Kidney epithelial cell (primary cell): ENCODE results near the gene KRT86. TPM values are rescaled to one million over a fixed set of nuclear protein-coding genes. Genes with fewer than 3 reads are reported as not detected.

Source experiments
- DNase-seq: peaks from one replicate; pipeline ENCODE4 v3.0.0-alpha.2; 2010; ENCODE audit warnings: low read depth
- H3K27me3 ChIP-seq: 2 replicates; pipeline ENCODE4 v1.6.0; 2011; ENCODE audit warnings: low read length; ENCODE audit not compliant: control insufficient read depth, insufficient read depth
- H3K36me3 ChIP-seq: 2 replicates; pipeline ENCODE4 v1.5.1; 2011; ENCODE audit warnings: low read length; ENCODE audit not compliant: control insufficient read depth, insufficient read depth
- H3K4me3 ChIP-seq: 2 replicates; pipeline ENCODE4 v1.5.1; 2011; ENCODE audit warnings: low read depth, mild to moderate bottlenecking, control low read depth, low read length
- total RNA-seq: library from RNA; depleted of rRNA; stranded (reverse); fragments of >200 nt; gene quantifications from 2 replicates; pipeline ENCODE4 v1.2.3, GENCODE V29; 2015
- TF ChIP-seq, protein P1 (sequence below): IDR thresholded peaks from 2 replicates; pipeline ENCODE4 v1.5.1; 2011; ENCODE audit warnings: mild to moderate bottlenecking, moderate library complexity, low read length, control low read depth, inconsistent platforms; ENCODE audit not compliant: insufficient read depth, poor library complexity, severe bottlenecking

Gene KRT86
- 6.9 and 9.2 TPM in 2 replicates for total RNA-seq

DNA sequence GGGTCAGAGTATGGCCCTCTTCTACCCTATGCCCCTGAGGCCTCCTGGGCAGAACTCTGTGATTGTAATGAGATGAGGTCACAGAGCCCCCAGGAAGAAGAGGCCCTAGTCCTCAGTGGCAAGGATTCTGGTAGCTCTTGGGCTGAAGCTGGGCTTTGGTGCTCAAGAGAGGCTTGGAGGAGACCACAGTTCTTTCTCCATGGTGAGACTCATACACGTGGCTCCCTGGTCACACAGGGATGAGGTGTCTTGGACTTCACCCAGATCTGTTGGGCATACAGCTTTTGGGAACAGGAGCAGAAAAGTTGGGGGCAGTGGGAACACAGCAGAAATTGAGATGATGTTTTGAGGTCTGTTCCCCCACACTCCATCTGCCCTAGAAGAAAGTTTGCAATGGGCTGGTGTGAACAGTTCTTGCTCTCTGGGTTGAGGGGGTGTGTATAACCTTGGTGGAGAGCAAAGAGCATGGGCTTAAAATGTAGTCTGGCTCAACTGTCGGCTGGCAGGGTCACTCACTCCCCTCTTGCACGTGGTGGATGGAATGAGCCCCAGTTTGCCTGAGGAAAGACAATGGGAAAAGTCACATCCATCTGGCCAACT, at the start of gene KRT86:
Gene KRT86 (plus strand): TSS at position 125 of the 600 bp plus-strand sequence. CDS start 27,272 bp downstream, outside the sequence.
- peaks cover 2% of the 10 kb centered on the region for H3K27me3 ChIP-seq
- H3K36me3 ChIP-seq, result no peaks in the 10 kb centered on the region
- TF ChIP-seq, protein P1, sequence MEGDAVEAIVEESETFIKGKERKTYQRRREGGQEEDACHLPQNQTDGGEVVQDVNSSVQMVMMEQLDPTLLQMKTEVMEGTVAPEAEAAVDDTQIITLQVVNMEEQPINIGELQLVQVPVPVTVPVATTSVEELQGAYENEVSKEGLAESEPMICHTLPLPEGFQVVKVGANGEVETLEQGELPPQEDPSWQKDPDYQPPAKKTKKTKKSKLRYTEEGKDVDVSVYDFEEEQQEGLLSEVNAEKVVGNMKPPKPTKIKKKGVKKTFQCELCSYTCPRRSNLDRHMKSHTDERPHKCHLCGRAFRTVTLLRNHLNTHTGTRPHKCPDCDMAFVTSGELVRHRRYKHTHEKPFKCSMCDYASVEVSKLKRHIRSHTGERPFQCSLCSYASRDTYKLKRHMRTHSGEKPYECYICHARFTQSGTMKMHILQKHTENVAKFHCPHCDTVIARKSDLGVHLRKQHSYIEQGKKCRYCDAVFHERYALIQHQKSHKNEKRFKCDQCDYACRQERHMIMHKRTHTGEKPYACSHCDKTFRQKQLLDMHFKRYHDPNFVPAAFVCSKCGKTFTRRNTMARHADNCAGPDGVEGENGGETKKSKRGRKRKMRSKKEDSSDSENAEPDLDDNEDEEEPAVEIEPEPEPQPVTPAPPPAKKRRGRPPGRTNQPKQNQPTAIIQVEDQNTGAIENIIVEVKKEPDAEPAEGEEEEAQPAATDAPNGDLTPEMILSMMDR, result no peak
- no peak within 1 kb of the TSS for H3K4me3 ChIP-seq
- DNase-seq, result no peak

- DNase-seq, result no peak
- Histone ChIP-seq H3K4me3 (no peak overlapping the region), H3K27me3 (no peaks in the 10 kb centered on the region), H3K36me3 (no peaks in the 10 kb centered on the region)
- TF ChIP-seq, protein P1, result no peak
Observed at GRCh38 chr12:52225752-52226151, 48.7 kb upstream of the KRT86 start.

DNA sequence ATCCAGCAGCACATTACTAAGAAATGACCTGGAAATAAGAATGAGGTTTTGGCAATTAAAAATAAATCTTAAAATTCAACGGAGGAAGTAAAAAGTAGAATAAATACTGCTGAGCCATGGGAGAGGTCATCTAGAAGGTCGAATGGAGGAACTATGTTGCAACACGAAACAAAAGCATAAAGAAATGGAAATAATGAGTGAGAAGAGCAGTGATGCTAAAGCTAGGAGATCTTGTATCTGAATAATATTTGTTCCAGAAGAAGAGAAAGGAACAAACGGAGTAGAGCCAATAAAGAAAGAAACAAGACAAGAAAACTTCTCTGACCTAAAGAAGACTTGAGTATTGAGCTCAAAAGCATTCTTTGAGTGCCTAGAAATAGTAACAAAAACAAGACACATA, 48.0 kb upstream of the KRT86 start:
- TF ChIP-seq, protein P1, result no peak
- H3K36me3 ChIP-seq, result no peaks in the 10 kb centered on the region
- H3K27me3 ChIP-seq, result no peaks in the 10 kb centered on the region
- H3K4me3 ChIP-seq, result no peak overlapping the region
- no peak for DNase-seq

DNA sequence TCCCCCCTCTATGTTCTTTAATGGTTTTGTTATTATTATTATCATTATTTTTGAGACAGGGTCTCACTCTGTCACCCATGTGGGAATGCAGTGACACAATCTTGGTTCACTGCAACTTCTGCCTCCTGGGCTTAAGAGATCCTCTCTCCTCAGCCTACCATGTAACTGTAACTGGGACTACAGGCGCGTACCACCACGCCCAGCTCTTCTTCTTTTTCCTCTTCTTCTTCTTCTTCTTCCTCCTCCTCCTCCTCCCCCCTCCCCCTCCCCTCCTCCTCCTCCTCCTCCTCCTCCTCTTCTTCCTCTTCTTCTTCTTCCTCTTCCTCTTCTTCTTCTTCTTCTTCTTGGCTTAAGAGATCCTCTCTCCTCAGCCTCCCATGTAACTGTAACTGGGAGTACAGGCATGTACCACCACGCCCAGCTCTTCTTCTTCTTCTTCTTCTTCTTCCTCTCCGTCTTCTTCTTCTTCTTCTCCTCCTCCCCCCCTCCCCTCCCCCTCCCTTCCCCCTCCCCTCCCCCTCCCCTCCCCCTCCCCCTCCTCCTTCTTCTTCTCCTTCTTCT, 46.8 kb upstream of the KRT86 start:
- TF ChIP-seq, protein P1, result no peak
- Histone ChIP-seq H3K27me3 (peaks cover 5% of the 10 kb centered on the region), H3K36me3 (no peaks in the 10 kb centered on the region), H3K4me3 (no peak overlapping the region)
- no peak for DNase-seq

- H3K36me3 ChIP-seq, result no peaks in the 10 kb centered on the region
- H3K27me3 ChIP-seq, result peaks cover 11% of the 10 kb centered on the region
- TF ChIP-seq, protein P1, result no peak
- H3K4me3 ChIP-seq, result no peak overlapping the region
- DNase-seq, result no peak
Observed at GRCh38 chr12:52228366-52228765, 46.1 kb upstream of the KRT86 start.

DNA sequence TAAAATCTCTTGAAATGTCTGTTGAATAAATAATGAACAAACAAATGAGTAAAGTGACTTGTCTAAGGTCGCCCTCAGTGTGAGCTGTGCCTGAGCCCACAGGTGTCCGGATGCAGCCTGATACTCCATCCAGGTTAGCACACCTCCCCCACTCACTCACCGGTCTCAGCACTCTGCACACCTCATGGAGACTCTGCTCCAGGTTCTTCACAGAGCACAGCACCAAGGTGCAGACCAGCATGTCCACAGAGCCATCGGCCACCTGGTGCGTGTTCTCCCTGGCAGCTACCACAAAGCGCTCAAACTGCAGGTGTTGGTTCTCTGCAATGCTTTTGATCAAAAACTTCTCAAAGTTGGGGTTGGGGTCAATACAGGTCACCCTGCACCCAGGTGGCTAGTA, 45.5 kb upstream of the KRT86 start:
- Histone ChIP-seq H3K27me3 (peaks cover 15% of the 10 kb centered on the region), H3K36me3 (no peaks in the 10 kb centered on the region), H3K4me3 (no peak overlapping the region)
- TF ChIP-seq, protein P1, result no peak
- no peak for DNase-seq
